Prostate gland (tissue), 2 donors: ENCODE data around the gene PXDC1.

Experiments used
- POLR2AphosphoS5 ChIP-seq: sonication (generic); formaldehyde crosslinking; IDR thresholded peaks from one replicate; pipeline ENCODE4 v1.6.1; 2017; ENCODE audit warnings: antibody characterized with exemption
- TF ChIP-seq, protein P1 (sequence below), 4 experiments: fragments of 200-600 bp in 2 of 4; fragments of 450-650 bp in 2 of 4; sonication (generic) in 2 of 4; IDR thresholded peaks; 1 replicate in 3 of 4; 2 replicates in 1 of 4; pipeline ENCODE4 v1.5.1; 2016 to 2019; ENCODE audit warnings: antibody characterized with exemption in 4 of 4, mild to moderate bottlenecking in 2 of 4, moderate library complexity in 2 of 4

GRCh38 chr6:3746696-3747095 is 4.8 kb downstream of the PXDC1 start:
- TF ChIP-seq, protein P1, sequence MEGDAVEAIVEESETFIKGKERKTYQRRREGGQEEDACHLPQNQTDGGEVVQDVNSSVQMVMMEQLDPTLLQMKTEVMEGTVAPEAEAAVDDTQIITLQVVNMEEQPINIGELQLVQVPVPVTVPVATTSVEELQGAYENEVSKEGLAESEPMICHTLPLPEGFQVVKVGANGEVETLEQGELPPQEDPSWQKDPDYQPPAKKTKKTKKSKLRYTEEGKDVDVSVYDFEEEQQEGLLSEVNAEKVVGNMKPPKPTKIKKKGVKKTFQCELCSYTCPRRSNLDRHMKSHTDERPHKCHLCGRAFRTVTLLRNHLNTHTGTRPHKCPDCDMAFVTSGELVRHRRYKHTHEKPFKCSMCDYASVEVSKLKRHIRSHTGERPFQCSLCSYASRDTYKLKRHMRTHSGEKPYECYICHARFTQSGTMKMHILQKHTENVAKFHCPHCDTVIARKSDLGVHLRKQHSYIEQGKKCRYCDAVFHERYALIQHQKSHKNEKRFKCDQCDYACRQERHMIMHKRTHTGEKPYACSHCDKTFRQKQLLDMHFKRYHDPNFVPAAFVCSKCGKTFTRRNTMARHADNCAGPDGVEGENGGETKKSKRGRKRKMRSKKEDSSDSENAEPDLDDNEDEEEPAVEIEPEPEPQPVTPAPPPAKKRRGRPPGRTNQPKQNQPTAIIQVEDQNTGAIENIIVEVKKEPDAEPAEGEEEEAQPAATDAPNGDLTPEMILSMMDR (IDR thresholded peaks at IDR 0.05): no peak
- no peak for TF ChIP-seq POLR2AphosphoS5
